Measurements from ENCODE around the gene GRIN2A. TPM values are rescaled to one million over a fixed set of nuclear protein-coding genes. Genes with fewer than 3 reads are reported as not detected.
"Not testable (repeated sequence)": the region's sequence is repeated elsewhere in the genome, so short reads cannot be mapped to it uniquely, and the experiment has no call there.

Gene GRIN2A
- total RNA-seq, 1 donor from 2014 or later: 4.1 TPM

GRCh38 chr16:9911989-9912388 lies 270.2 kb downstream of the GRIN2A start:
- intact Hi-C loops (cut with DNase I): no loop called here

GRCh38 chr16:9911231-9911630 lies 271.0 kb downstream of the GRIN2A start:
- DNase-seq: no peak

More at GRCh38 chr16:9911989-9912388, 270.2 kb downstream of the GRIN2A start:
- ATAC-seq (ENCODE audit: poor library complexity) (no peak), DNase-seq (no peak)

GRCh38 chr16:9909072-9909825 lies 273.0 kb downstream of the GRIN2A start:
- intact Hi-C loops (cut with DNase I): no loop called here
- DNase-seq: no peak

More at GRCh38 chr16:9911231-9911630, 271.0 kb downstream of the GRIN2A start:
- ATAC-seq (ENCODE audit: poor library complexity): no peak
- intact Hi-C loops (cut with DNase I): no loop called here

GRCh38 chr16:9908613-9909012 lies 273.6 kb downstream of the GRIN2A start:
- intact Hi-C loops (cut with DNase I): no loop called here
- DNase-seq (peak; percentile 62), ATAC-seq (ENCODE audit: poor library complexity) (peak; percentile 85)

More at GRCh38 chr16:9909072-9909825, 273.0 kb downstream of the GRIN2A start:
- ATAC-seq (ENCODE audit: poor library complexity): no peak

GRCh38 chr16:9907752-9908151 lies 274.5 kb downstream of the GRIN2A start:
- ATAC-seq (ENCODE audit: poor library complexity) (no peak), DNase-seq (no peak)
- intact Hi-C loops (cut with DNase I): no loop called here

- no peak for DNase-seq
- intact Hi-C loops (cut with DNase I): no loop called here
Measured at GRCh38 chr16:9906218-9906617, 276.0 kb downstream of the GRIN2A start.

GRCh38 chr16:9904526-9904925 lies 277.7 kb downstream of the GRIN2A start:
- ATAC-seq (ENCODE audit: poor library complexity) (no peak), DNase-seq (no peak)
- intact Hi-C loops (cut with DNase I): no loop called here

More at GRCh38 chr16:9906218-9906617, 276.0 kb downstream of the GRIN2A start:
- ATAC-seq (ENCODE audit: poor library complexity): no peak

- DNase-seq (no peak), ATAC-seq (ENCODE audit: poor library complexity) (no peak)
- intact Hi-C loops (cut with DNase I): no loop called here
Measured at GRCh38 chr16:9900576-9900975, 281.7 kb downstream of the GRIN2A start.

- DNase-seq (no peak), ATAC-seq (ENCODE audit: poor library complexity) (no peak)
- intact Hi-C loops (cut with DNase I): no loop called here
Measured at GRCh38 chr16:9898555-9898954, 283.7 kb downstream of the GRIN2A start.

- intact Hi-C loops (cut with DNase I): no loop called here
- DNase-seq: no peak
- ATAC-seq (ENCODE audit: poor library complexity): no peak
Measured at GRCh38 chr16:9898124-9898523, 284.1 kb downstream of the GRIN2A start.

GRCh38 chr16:9895817-9896216 lies 286.4 kb downstream of the GRIN2A start:
- ATAC-seq (ENCODE audit: poor library complexity) (no peak), DNase-seq (no peak)
- intact Hi-C loops (cut with DNase I): no loop called here

- no peak for ATAC-seq (ENCODE audit: poor library complexity)
- no peak for DNase-seq
- intact Hi-C loops (cut with DNase I): no loop called here
Measured at GRCh38 chr16:9885876-9886275, 296.4 kb downstream of the GRIN2A start.

- no peak for DNase-seq
- ATAC-seq (ENCODE audit: poor library complexity): no peak
- intact Hi-C loops (cut with DNase I): no loop called here
Measured at GRCh38 chr16:9885467-9885866, 296.8 kb downstream of the GRIN2A start.

GRCh38 chr16:9875981-9876380 lies 306.2 kb downstream of the GRIN2A start:
- ATAC-seq (ENCODE audit: poor library complexity); DNase-seq; intact Hi-C loops (cut with DNase I): not testable (repeated sequence)

- ATAC-seq (ENCODE audit: poor library complexity) (no peak), DNase-seq (no peak)
- intact Hi-C loops (cut with DNase I): no loop called here
Measured at GRCh38 chr16:9874219-9874618, 308.0 kb downstream of the GRIN2A start.

- ATAC-seq (ENCODE audit: poor library complexity): no peak
- intact Hi-C loops (cut with DNase I): no loop called here
- no peak for DNase-seq
Measured at GRCh38 chr16:9870962-9871361, 311.3 kb downstream of the GRIN2A start.

GRCh38 chr16:9869776-9870175 lies 312.5 kb downstream of the GRIN2A start:
- ATAC-seq (ENCODE audit: poor library complexity) (no peak), DNase-seq (no peak)
- intact Hi-C loops (cut with DNase I): no loop called here

- intact Hi-C loops (cut with DNase I): no loop called here
- DNase-seq (no peak), ATAC-seq (ENCODE audit: poor library complexity) (no peak)
Measured at GRCh38 chr16:9868606-9869149, 313.6 kb downstream of the GRIN2A start.

- no peak for ATAC-seq (ENCODE audit: poor library complexity)
- DNase-seq: no peak
- intact Hi-C loops (cut with DNase I): no loop called here
Measured at GRCh38 chr16:9867176-9867575, 315.1 kb downstream of the GRIN2A start.

GRCh38 chr16:9864461-9864860 lies 317.8 kb downstream of the GRIN2A start:
- DNase-seq: no peak
- intact Hi-C loops (cut with DNase I): no loop called here
- ATAC-seq (ENCODE audit: poor library complexity): no peak

Data from Right ventricle myocardium superior (tissue), 1 donor.